HG02678 (cell line): ENCODE measurements around the gene PSAT1.
"Not testable (repeated sequence)": the region's sequence is repeated elsewhere in the genome, so short reads cannot be mapped to it uniquely, and the experiment has no call there.

Source experiments
- ATAC-seq: cut with Tn5 transposase; IDR thresholded peaks from one replicate; pipeline ENCODE4 v1.9.1; 2021; ENCODE audit warnings: mild to moderate bottlenecking, moderate library complexity; ENCODE audit not compliant: unreplicated experiment

Gene PSAT1

DNA sequence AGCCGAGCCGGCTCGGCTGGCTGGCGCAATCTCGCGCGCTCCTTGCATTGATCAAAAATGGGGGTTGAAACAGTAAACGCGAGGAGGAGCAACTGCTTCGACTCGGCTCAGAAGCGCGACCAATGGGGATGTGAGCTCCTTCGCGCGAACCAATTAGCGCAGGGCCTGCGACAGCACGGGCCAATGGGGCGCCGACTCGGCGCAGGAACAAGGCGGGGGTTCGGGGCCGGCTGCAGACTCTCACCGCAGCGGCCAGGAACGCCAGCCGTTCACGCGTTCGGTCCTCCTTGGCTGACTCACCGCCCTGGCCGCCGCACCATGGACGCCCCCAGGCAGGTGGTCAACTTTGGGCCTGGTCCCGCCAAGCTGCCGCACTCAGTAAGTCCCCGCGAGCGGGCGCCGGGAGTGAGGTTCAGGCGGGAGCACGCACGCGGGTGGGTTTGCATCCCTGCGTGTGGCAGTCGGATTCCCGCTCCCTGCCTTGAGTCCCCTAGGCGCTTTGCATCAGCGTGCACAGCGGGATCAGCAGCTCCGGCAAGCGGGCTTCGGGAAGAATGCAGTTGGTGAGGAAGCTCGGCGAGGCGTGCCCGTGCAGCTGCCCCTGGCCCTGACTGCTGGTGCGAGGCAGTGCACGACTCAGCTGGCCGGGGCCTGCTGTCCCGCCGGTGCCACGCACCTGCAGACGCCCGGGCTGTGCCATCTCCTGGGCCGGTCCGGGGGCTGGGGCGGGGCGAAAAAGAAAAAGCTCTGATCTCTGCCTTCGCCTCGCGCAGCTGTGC, at the start of gene PSAT1:
Gene PSAT1, plus strand, starts transcription at position 233 of the 779 bp plus-strand sequence. Its CDS starts 86 bp downstream, at position 319.
- ATAC-seq = peak; percentile 97

DNA sequence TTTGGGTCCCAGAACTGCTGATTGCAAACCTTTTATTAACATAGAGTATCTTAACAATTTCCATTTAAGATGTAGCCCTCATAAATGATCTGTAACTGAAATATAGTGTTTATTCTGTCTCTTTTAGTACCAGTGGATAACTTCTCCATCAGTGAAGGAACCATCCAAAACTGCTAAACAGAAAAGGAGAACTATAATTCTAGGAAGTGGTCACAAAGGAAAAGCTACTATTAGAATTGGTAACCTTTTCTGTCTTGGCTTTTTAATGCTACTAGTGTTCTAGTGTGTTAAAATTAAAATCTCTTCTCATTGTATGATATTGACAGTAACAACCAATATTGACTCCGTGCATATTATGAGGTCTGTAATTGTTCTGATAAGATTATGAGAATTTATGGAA, 48.3 kb upstream of the PSAT1 start:
- ATAC-seq = no peak

DNA sequence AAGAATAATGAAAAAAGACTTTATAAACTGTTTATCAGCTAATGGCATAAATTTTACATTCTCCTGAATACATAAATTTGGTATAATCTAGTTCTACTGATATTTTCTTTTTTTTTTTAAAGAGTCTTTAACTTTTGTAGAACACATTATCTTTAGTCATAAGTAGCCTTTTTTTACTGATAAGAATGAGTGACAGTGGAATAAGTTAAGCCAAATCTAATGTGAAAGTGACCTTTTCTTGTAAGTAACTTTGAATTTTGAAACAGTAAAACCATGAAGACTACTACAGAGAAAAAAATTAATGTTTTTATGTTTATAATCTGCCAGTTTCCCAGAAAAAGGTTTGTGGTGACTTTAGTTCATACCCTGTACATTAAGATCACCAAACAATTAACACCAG, 47.4 kb upstream of the PSAT1 start:
- ATAC-seq = no peak

DNA sequence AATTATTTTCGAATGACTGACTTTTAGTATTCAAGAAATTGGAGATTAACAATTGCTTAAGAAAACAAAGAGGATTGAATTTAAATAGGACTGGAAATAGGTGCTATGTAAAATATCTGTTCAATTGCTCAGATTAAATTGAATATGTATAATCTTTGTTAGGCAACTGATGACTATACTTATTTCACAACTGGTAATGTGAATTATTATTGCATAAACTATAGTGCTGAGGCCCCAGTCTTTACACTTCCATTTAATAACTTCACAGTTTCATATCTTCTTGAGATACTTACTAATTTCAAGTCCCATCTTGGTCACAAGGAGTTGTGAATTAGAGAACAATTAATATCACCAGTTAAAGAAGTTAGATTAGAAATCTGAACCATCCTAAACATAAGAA, 44.3 kb upstream of the PSAT1 start:
- ATAC-seq = no peak

DNA sequence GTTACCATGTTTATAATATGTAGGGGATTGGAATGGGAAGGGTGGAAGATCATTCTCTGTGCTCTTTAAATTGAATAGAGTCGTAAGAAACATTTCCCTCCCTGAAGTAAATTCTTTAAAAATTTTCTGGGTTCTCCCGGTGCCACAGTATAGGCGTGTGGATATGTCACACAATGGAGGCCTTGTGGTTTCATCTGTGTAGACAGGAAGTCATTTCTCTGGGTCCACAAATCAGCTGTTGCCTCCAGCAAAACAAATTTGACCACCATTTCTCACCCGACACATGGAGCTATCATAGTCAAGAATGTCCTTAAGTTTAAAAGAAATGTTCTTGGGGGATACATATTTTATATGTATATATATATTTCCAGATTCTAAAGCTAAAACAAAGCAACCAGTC, 43.6 kb upstream of the PSAT1 start:
- no peak for ATAC-seq

DNA sequence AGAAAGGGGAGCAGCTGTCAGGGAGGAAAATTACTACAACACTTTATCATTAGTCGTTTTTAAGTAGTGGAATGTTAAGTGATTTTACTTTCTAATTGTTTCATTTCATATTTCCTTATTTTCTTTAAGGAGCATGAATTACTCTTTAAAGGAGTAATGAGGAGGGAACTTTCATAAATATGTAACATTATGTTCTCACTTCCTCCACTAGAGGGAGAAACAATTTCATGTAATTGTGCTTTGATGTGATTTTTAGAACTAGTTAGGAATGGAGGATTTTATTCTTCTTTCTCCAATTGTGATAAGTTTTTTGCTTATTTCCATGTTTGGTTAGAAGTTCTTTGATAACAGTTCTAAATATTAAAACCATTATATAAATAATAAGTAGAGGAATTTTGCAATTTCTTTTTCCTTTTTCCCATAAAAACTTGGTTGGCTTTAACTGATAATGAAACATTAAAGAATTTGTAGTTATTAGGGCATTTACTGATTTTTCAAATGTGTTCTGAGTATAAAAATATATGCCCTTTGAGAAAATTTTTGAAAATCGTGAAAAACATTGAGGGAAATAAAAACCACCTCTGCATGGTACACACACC, 35.4 kb upstream of the PSAT1 start:
- ATAC-seq = no peak

DNA sequence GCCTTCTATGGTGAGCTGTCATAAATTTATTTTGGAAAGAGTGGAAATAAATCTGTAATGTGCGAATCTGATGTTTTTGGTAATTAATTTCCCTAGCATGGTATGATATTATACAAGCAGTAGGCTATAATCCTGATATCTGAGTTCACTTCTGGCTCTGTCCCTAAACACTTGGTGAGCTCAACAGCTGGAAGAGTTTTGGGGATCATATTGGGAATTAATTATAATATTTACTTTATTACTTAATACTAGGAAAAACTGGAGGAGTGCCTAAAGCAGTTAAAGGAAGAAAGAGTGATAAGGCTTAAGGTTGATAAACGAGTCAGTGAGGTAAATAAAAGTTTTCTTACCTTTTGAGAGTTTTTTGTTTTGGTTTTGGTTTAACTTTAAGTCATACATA, 34.3 kb upstream of the PSAT1 start:
- ATAC-seq = no peak

DNA sequence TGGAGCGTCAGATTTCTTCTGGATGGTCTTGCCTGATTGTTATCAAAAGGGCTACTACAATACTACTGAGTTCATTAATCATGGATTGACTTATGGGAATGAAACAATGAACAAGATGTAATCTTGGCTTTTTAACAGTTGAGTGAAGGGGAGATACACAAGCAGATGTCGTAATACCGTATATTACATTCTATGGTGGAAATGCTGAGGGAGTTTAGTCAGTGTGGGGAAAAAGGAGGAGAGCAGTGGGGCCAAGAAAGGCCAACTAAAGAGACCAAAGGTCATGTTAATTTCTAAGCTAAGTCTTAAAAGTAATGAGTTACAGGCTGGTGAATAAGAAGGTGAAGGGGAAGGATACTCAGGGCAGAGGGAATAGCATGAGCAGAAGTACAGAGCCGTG, 29.0 kb upstream of the PSAT1 start:
- ATAC-seq = no peak

DNA sequence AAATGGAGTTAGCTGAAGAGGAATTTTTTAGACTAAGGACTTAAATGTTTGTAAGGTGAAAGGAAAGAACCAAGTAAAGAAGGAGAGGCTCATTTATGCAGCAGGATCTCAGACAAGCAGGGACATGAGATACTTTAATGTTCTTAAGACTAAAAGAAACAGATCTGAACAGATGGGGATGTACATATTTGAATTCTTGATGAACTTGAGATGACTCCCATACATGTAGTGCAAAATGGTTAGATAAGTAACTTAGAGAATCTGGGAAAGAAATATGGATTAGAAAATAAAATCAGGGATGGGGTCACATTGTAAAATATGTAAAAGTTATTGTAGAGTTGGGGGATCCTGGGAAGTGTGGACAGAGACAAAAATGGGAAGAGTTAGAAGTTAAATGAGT, 27.1 kb upstream of the PSAT1 start:
- ATAC-seq = no peak

DNA sequence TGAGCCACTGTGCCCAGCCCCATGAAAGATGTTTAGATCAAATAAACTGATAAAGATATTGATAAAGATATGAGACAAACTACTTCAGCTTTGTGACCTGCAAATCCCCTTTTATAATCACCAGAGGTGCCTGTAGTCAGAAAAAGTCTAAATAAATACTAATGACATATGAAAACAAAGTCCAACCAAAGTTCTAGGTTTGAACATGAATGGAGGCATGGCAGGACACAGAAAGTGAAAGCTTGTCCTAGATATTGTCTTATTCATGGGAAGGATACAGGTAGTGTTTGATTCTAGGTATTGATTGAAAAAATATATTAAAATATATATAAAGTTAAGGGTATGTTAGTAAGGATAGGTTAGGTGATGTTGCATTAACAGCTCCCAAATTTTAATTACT, 24.6 kb upstream of the PSAT1 start:
- ATAC-seq = no peak

DNA sequence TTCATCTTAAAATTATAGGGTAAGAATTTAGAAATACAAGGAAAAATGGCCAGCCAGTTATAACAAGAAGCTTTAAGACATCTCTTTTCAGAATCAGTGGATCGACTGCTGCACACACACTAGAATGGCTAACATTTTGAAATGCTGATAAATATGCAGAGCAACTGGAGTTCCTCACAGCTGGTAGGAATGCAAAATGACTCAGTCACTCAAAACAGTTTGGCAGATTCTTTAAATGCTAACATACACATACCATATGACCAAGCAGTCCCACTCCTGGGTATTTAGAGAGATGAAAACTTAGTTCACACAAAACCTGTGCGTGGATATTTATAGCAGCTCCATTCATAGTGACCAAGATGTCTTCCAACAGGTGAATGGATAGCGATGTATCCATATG, 23.2 kb upstream of the PSAT1 start:
- ATAC-seq = no peak

DNA sequence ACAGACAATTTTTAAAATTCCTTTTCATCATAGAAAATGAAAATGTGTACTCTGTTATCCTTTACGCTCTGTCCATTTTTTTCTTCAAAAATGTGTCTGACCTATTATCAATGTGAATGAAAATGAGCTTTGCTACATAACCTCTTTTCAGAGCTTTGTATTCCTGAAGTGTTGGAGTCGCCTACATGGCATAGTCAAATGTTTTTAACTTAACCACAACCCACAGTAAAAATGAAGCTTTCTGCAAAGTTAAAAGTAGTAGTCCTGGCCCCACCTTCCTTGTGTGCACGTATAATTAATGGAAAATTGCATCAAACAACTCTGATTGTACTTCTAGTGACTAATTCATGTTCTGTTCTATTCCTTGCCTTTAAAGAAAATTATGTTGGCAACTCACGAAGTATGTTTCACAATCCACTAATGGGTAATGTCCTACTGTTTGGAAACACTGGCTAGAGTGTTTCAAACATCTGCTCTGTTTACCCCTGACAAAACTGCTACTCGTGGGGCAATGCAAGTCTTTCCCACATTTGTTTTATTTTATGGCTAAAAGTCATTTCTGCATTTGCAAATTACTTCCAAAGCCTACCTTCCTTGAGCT, 18.6 kb upstream of the PSAT1 start:
- no peak for ATAC-seq

DNA sequence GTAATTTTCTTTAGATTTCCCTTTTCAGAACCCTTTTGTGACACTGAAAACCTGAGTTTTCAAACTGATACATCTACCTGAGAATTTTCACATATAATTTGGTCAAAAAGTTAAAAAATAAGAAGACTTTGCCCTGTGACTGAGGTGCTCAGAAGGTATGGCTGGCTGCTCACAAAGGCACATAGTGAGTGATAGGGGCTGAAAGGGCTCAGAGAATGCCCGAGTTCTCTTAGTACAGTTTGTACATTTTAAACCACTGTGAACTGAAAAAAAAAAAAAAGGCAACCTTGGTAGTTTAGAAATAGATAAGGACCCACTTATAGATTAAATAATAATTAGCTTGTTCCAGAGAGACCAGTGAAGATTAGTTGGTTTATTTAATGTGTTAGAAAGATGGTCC, 18.1 kb upstream of the PSAT1 start:
- no peak for ATAC-seq

DNA sequence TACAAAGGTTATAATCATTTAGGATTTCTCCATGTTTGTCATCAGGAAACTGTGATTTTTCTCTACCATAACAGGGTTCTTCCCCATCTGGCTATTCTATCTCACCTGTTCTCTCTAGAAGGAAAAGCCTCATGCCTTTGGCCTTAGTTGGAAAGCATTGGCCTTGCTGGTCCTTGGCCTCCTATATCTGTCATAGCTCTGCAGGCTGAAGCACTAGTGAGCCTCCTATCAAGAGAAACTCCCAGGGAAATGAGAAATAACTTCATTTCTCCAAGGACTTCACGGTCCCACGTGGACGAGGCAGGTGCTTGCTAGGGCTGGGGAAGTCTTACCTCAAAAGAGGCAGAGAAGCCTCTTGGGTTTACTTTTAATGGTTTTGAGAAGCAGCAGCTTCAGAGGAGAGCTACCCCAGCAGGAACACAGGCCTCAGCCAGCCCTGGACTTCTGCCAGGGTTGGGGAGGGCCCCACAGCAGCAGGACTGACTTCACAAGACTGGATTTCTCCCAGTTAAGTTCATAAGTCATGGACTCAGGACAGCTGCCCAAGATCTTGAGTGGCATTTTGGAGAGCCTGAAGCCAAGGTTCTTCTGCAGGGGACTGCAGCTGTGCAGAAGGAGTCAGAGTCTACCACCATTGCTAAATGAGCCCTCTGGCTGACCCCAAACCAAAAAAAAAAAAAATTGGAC, 15.8 kb upstream of the PSAT1 start:
- no peak for ATAC-seq

DNA sequence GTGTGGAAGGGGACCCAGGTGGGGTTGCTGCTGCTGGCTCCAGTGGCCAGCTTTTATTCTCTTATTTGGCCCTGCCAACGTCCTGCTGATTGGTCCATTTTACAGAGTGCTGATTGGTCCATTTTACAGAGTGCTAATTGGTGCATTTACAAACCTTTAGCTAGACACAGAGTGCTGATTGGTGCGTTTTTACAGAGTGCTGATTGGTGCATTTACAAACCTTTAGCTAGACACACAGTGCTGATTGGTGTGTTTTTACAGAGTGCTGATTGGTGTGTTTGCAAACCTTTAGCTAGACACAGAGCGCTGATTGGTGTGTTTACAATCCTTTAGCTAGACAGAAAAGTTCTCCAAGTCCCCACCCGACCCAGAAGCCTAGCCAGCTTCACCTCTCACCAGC, 12.7 kb upstream of the PSAT1 start:
- not testable (repeated sequence) for ATAC-seq

DNA sequence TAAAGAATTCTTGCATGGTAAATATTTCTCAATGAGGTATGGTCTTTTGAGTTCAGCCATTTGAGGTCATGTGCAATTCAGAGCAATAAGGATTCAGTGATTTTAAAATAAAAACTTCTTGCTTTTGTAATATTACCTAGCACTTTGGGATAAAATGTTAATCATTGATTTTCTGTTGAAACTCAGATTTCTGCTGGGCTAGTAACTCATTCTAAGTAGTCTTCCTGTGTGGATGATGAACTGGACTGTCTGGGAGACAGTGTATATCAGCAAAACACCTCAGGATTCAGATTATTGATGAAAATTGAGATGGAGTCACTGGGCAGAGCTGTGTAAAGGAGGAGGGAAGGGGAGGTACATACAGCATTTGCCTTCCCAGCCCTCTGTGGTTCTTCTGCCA, 10.8 kb upstream of the PSAT1 start:
- no peak for ATAC-seq

DNA sequence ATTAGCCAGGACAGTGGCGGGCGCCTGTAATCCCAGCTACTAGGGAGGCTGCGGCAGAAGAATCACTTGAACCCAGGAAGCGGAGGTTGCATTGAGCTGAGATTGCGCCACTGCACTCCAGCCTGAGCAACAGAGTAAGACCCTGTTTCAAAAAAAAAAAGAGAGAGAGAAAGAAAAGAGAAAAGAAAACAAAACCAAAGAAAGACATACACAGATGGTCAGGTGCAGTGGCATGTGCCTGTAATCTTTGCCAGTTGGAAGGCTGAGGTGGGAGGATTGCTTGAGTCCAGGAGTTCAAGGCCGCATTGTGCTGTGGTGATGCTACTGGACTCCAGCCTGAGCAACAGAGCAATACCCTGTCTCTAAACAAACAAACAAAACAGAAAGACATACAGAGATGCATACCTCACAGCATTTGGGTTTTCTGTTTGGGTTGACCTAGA, 10.0 kb upstream of the PSAT1 start:
- no peak for ATAC-seq

DNA sequence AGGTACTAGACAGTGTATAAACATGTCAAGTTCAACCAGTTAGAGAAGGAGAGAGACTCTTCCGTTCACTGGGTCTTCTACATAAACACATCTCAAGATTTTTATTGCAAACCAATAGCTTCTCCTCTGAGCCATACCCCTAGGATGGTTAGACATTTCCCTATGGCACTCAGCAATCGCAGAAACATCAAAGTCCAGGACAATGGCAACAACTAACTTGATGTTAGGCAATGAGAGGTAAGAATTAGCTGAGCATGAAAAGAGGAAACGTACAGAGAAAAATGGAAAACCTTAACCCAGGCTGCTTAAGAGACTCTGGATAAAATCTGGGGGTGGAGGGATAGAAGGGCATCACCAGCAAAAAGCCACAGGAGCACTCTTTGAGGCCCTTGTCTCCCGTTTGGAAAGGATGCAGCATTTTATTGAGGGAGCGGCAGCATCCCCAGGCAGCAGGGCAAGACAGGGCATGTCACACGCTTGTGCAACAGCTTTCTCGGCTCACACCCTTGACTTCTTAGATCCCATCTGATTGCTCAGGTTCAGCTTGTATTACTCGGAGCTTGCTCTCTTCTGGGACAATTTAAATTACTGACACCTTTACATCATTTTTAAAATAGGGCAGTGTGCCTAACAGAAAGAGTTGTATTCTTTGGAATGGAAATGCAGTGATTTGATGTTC, 8.6 kb upstream of the PSAT1 start:
- no peak for ATAC-seq

DNA sequence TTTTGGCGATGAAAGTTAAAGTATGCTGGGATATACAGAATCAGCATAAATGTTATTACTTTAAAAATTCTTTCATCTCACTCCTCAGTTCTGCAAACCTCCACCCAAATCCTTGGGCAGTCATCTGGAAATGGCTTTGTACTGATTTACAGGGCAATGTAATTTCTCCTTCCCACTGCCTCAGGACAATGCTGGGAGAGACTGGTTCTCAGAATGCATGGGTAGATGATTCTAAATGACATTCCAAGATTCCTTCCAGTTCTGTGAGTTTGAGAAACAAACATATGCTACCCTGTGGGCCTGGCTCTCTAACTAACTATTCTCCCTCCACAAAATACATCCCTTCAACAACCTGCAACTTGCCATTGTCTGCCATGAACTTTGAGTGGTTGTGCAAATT, 7.5 kb upstream of the PSAT1 start:
- ATAC-seq = no peak

DNA sequence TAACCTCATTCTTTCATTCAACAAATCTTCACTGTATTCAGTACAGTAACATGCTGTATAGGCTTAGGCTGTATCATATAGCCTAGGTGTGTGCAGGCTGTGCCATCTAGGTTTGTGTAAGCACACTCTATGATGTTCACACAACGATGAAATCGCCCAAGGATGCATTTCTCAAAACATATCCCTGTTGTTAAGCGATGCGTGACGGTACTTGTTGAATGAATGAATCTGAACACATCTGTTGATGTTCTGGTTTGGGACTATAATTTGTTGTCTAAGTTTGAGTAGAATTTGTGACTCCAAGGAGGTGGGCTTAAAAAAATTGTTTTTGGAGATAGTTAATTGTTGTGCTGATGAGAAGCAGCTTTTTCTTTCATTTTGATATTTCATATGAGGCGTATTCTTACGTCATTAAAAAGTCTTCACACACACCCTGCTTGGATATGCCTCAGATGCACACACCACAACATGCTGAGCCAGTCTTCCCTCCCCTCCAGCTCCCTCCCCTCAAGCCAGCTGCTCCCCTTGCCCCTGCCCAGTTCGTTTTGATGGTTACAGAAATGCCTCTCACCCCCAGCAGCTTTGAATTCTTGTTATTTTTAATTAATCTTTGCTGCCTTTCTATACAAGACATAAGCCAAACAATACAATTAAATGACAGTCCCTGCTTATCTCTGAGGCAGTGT, 5.5 kb upstream of the PSAT1 start:
- no peak for ATAC-seq

DNA sequence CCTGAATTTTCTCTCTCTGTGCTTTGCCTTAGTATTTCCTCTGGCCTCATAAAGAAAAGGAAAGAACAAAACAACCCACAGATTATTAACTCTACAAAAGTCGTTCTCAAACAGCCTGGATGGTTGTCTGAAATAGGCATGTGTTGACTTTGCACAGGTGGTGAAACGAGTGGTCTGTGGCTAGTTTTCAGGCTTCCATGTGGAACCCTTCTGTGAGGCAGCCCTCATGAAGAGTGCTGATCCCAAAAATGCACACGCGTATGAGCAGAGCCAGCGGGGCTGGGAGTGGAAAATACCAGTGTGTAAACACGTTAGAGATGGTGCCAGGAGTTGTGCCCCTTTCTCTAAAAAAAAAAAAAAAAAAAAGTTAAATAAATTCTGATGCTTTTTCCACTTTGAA, 4.9 kb upstream of the PSAT1 start:
- no peak for ATAC-seq
